GM12892 (cell line): ENCODE measurements around the gene C1S.

ENCODE experiments used
- POLR2A ChIP-seq: IDR thresholded peaks from 2 replicates; pipeline ENCODE4 v1.6.1; 2011; ENCODE audit warnings: low read depth, low read length, control low read depth
- POLR2AphosphoS5 ChIP-seq: IDR thresholded peaks from 2 replicates; pipeline ENCODE4 v1.6.1; 2011; ENCODE audit warnings: low read depth, low read length, control low read depth

DNA sequence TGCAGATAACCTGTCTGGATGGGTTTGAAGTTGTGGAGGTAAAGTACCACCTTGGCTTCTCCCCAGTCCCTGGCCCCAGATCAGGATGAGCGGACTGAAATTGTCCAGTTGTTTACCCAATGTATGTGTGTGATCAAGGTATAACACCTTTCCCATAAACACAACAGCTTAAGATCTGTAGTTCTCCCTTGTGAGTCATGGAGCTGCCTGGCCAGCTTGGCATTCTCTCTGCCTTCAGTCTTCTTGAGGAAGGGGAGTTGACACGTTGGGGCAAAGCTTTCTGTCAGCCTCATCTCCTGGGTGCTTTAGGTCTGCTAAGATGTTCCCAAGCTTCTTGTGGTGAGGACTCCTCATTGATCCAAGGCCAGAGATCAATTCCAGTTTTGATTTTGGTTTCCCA, 6.1 kb downstream of the C1S start:
- TF ChIP-seq POLR2AphosphoS5 = no peak
- no peak for TF ChIP-seq POLR2A
